IMR-90 (cell line): Measurements from ENCODE around the gene SETD2. TPM values are rescaled to one million over a fixed set of nuclear protein-coding genes. Genes with fewer than 3 reads are reported as not detected.

ENCODE experiments used
- ATAC-seq: fragments of 200-7000 bp; cut with Tn5 transposase; 2 replicates; pipeline ENCODE4 v1.9.1; 2020; ENCODE audit warnings: low read depth, mild to moderate bottlenecking, moderate library complexity
- BruUV-seq: library from RNA; stranded (reverse); fragments of 400-500 nt; replicated peaks from 2 replicates; lab custom pipeline; 2021; lab: Mats Ljungman, UMichigan
- CTCF ChIA-PET: fragments of 300-600 bp; formaldehyde crosslinking; extraction: SDS; loops from one replicate; lab custom pipeline; 2021; ENCODE audit warnings: antibody characterized with exemption; lab: Yijun Ruan, JAX
- POLR2A ChIA-PET: fragments of 300-600 bp; sonication (Branson Sonifier 250); formaldehyde crosslinking; loops from one replicate; lab custom pipeline; 2022; ENCODE audit warnings: antibody characterized with exemption; ENCODE audit not compliant: unreplicated experiment; lab: Charles Lee
- DNase-seq: peaks from one replicate; pipeline ENCODE4 v3.0.0; 2013
- H2AFZ ChIP-seq: replicated peaks from 2 replicates; pipeline ENCODE3; 2013; ENCODE audit warnings: low read length, mild to moderate bottlenecking; ENCODE audit not compliant: poor library complexity
- H2AK5ac ChIP-seq: 2 replicates; pipeline ENCODE4 v1.6.1; 2013; ENCODE audit warnings: low read depth, low read length, inconsistent platforms
- H2AK9ac ChIP-seq: replicated peaks from 2 replicates; pipeline ENCODE3; 2013; ENCODE audit warnings: mild to moderate bottlenecking, low read depth, low read length, moderate library complexity; ENCODE audit not compliant: poor library complexity
- H2BK120ac ChIP-seq: 2 replicates; pipeline ENCODE4 v1.6.1; 2013; ENCODE audit warnings: low read depth, low read length, inconsistent platforms
- H2BK15ac ChIP-seq: 3 replicates; pipeline ENCODE4 v1.6.1; 2013; ENCODE audit warnings: low read depth, low read length, inconsistent platforms
- H2BK20ac ChIP-seq: 2 replicates; pipeline ENCODE4 v1.6.1; 2013; ENCODE audit warnings: low read depth, mild to moderate bottlenecking, inconsistent platforms, low read length, moderate library complexity
- H2BK5ac ChIP-seq: 2 replicates; pipeline ENCODE4 v1.6.1; 2013; ENCODE audit warnings: mild to moderate bottlenecking, low read depth, low read length, inconsistent platforms; ENCODE audit not compliant: poor library complexity, severe bottlenecking
- H3K14ac ChIP-seq: replicated peaks from 2 replicates; pipeline ENCODE4 v1.6.1; 2013; ENCODE audit warnings: low read depth, low read length, inconsistent platforms
- H3K18ac ChIP-seq: 2 replicates; pipeline ENCODE4 v1.6.1; 2013; ENCODE audit warnings: low read depth, low read length, control low read depth
- H3K23ac ChIP-seq: 2 replicates; pipeline ENCODE4 v1.6.1; 2013; ENCODE audit warnings: low read depth, low read length, inconsistent platforms
- H3K27ac ChIP-seq: 2 replicates; pipeline ENCODE4 v1.5.1; 2013; ENCODE audit warnings: mild to moderate bottlenecking, control low read depth, low read length; ENCODE audit not compliant: insufficient read depth
- H3K27me3 ChIP-seq: 2 replicates; pipeline ENCODE4 v1.6.1; 2013; ENCODE audit warnings: low read length; ENCODE audit not compliant: control insufficient read depth, insufficient read depth
- H3K36me3 ChIP-seq: 2 replicates; pipeline ENCODE4 v1.6.1; 2013; ENCODE audit warnings: low read length, mixed read lengths; ENCODE audit not compliant: control insufficient read depth, insufficient read depth
- H3K4ac ChIP-seq: 2 replicates; pipeline ENCODE4 v1.6.1; 2013; ENCODE audit warnings: low read depth, low read length, inconsistent platforms
- H3K4me1 ChIP-seq: 2 replicates; pipeline ENCODE4 v1.6.1; 2013; ENCODE audit warnings: low read length, mixed read lengths; ENCODE audit not compliant: control insufficient read depth, insufficient read depth
- H3K4me2 ChIP-seq: 2 replicates; pipeline ENCODE4 v1.6.1; 2013; ENCODE audit warnings: low read depth, mild to moderate bottlenecking, control low read depth, low read length, moderate library complexity
- H3K4me3 ChIP-seq: 2 replicates; pipeline ENCODE4 v1.5.1; 2013; ENCODE audit warnings: low read depth, mild to moderate bottlenecking, control low read depth, low read length, moderate library complexity; ENCODE audit not compliant: insufficient read depth
- H3K56ac ChIP-seq: 2 replicates; pipeline ENCODE4 v1.6.1; 2013; ENCODE audit warnings: low read length, inconsistent platforms; ENCODE audit not compliant: insufficient read depth; ENCODE audit errors: extremely low read depth
- H3K79me1 ChIP-seq, 2 experiments: 2 replicates each; pipeline ENCODE4 v1.6.1; 2013; ENCODE audit warnings: low read length in 2 of 2, inconsistent platforms in 1 of 2, low read depth in 1 of 2
- H3K9ac ChIP-seq: 2 replicates; pipeline ENCODE4 v1.6.1; 2013; ENCODE audit warnings: low read depth, low read length, control low read depth
- H3K9me1 ChIP-seq: 2 replicates; pipeline ENCODE4 v1.6.1; 2013; ENCODE audit warnings: low read length, inconsistent platforms; ENCODE audit not compliant: insufficient read depth
- H3K9me3 ChIP-seq: 2 replicates; pipeline ENCODE4 v1.6.1; 2013; ENCODE audit warnings: low read length; ENCODE audit not compliant: control insufficient read depth, insufficient read depth
- H4K20me1 ChIP-seq: 2 replicates; pipeline ENCODE4 v1.6.1; 2013; ENCODE audit warnings: low read length, inconsistent platforms; ENCODE audit not compliant: insufficient read depth
- H4K5ac ChIP-seq: 2 replicates; pipeline ENCODE4 v1.6.1; 2013; ENCODE audit warnings: mild to moderate bottlenecking, low read depth, low read length, control low read depth
- H4K8ac ChIP-seq, 2 experiments: 2 replicates each; pipeline ENCODE4 v1.6.1; 2013; ENCODE audit warnings: low read depth in 2 of 2, low read length in 2 of 2, control low read depth in 1 of 2, inconsistent platforms in 1 of 2
- H4K91ac ChIP-seq: 2 replicates; pipeline ENCODE4 v1.6.1; 2013; ENCODE audit warnings: low read depth, low read length, inconsistent platforms; ENCODE audit not compliant: insufficient read depth
- POLR2A ChIP-seq: IDR thresholded peaks from 2 replicates; pipeline ENCODE4 v1.6.1; 2012; ENCODE audit warnings: mild to moderate bottlenecking, low read depth, low read length
- RCOR1 ChIP-seq: IDR thresholded peaks from 2 replicates; pipeline ENCODE4 v1.6.1; 2012; ENCODE audit warnings: mild to moderate bottlenecking, low read length, improper control_type of control experiment; ENCODE audit not compliant: insufficient replicate concordance
- WGBS, 2 experiments: methylation state at CpG; one replicate each; pipeline versions ENCODE4 v1.1.5 to v1.1.7; 2013; ENCODE audit warnings: missing lambda C conversion rate in 2 of 2; ENCODE audit not compliant: insufficient read length in 1 of 2; ENCODE audit errors: extremely low coverage in 2 of 2; 5-methylcytosine and 5-hydroxymethylcytosine counted together
- dilution Hi-C: fragments of 300-500 bp; cut with HindIII; formaldehyde crosslinking; loops from one replicate; pipeline ENCODE4 v1.14.3; 2018; ENCODE audit warnings: low sequenced_read_pairs; ENCODE audit not compliant: unreplicated experiment
- in situ Hi-C: fragments of 300-500 bp; cut with MboI; formaldehyde crosslinking; loops from 3 replicates; pipeline ENCODE4 v1.14.3; 2019; ENCODE audit warnings: low sequenced_read_pairs, inconsistent platforms, mixed read lengths
- intact Hi-C: fragments of 100-400 bp; cut with micrococcal nuclease; formaldehyde crosslinking; loops from 2 replicates; pipeline ENCODE4 v1.10.0; 2022
- polyA plus RNA-seq, 3 experiments: library from polyadenylated mRNA; depleted of rRNA; stranded (reverse); fragments of >200 nt; gene quantifications; 2 replicates each; pipeline ENCODE4 v1.2.3, GENCODE V29; 2012; ENCODE audit warnings: low replicate concordance in 1 of 3
- total RNA-seq: library from RNA; depleted of rRNA; stranded (reverse); fragments of >200 nt; gene quantifications from 2 replicates; pipeline ENCODE4 v1.2.3, GENCODE V29; 2012

Gene SETD2
- total and polyA plus RNA-seq, 2 of the 4 experiments (the other 2 are of a cell fraction): 18.3 to 20.1 TPM

DNA sequence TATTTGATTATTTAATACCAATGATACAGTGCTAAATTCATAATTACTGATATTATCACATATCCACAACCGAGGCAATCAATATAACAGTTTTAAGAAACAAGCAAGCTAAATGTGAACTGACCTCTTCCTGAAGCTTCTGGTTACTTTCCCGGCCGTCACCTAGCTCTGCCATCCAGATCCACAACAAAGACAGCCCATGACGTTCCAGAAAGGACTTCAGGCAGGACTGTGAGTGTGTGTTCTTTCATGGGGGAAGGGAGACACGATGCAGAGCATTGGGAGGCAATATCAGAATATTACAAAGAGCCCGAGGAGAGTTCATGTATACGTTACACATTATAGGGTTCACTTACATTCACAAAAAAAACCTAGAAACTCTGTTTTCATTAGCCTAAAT lies 77.8 kb downstream of the SETD2 start:
- dilution Hi-C loops (no loop called here), intact Hi-C loops (no loop called here), in situ Hi-C loops (no loop called here)
- no CpG with 5 or more reads among the region's 7 CpGs for WGBS, 2 experiments
- Histone ChIP-seq H3K79me1 (peaks cover 24 to 57% of the 10 kb centered on the region in 2 experiments), H4K5ac (no peak overlapping the region), H4K20me1 (peaks cover 20% of the 10 kb centered on the region), H3K4ac (no peak overlapping the region), H2AK5ac (no peak overlapping the region), H3K18ac (no peak overlapping the region), H2BK15ac (no peak overlapping the region), H3K4me1 (peaks cover 10% of the 10 kb centered on the region), H3K14ac (no peak overlapping the region), H2AFZ (no peak overlapping the region), H2BK5ac (no peak overlapping the region), H2BK120ac (no peak overlapping the region), H3K23ac (no peak overlapping the region), H2BK20ac (no peak overlapping the region), H3K9me1 (peaks cover 9% of the 10 kb centered on the region), H4K91ac (no peak overlapping the region), H2AK9ac (no peak overlapping the region), H3K4me2 (no peak overlapping the region), H3K9me3 (no peaks in the 10 kb centered on the region), H3K36me3 (peaks cover 20% of the 10 kb centered on the region), H3K27ac (no peak overlapping the region), H3K4me3 (no peak overlapping the region), H3K9ac (no peak overlapping the region), H3K56ac (no peak overlapping the region), H3K27me3 (no peaks in the 10 kb centered on the region), H4K8ac (no peak overlapping the region)
- BruUV-seq: no TSS peak
- ChIA-PET POLR2A (no interaction called here), CTCF (interaction anchor here (0.6 kb wide), 1 partner anchor 962 kb away, joined by 4 read pairs; no protein-coding TSS in a partner anchor)
- no peak for DNase-seq
- ATAC-seq: no peak
- TF ChIP-seq RCOR1: no peak
- TF ChIP-seq POLR2A: no peak
